NCI-H1436 (cell line): ENCODE measurements around the gene THBS4.

ENCODE experiments used
- DNase-seq: peaks from one replicate; lab custom pipeline; 2025; lab: John Stamatoyannopoulos, UW

Gene THBS4

GRCh38 chr5:80048084-80048780, 13.1 kb downstream of the THBS4 start:
- no peak for DNase-seq

GRCh38 chr5:80052464-80052863, 17.3 kb downstream of the THBS4 start:
- no peak for DNase-seq

- no peak for DNase-seq
Observed at GRCh38 chr5:80054682-80055081, 19.5 kb downstream of the THBS4 start.

GRCh38 chr5:80055491-80056170, 20.5 kb downstream of the THBS4 start:
- peak; percentile 93 for DNase-seq

GRCh38 chr5:80057099-80057498, 22.0 kb downstream of the THBS4 start:
- no peak for DNase-seq

GRCh38 chr5:80057921-80058320, 22.8 kb downstream of the THBS4 start:
- DNase-seq, result no peak

- DNase-seq, result no peak
Observed at GRCh38 chr5:80059354-80059980, 24.3 kb downstream of the THBS4 start.

GRCh38 chr5:80060966-80061365, 25.8 kb downstream of the THBS4 start:
- no peak for DNase-seq

- no peak for DNase-seq
Observed at GRCh38 chr5:80061547-80061946, 26.4 kb downstream of the THBS4 start.

GRCh38 chr5:80064124-80064523, 29.0 kb downstream of the THBS4 start:
- no peak for DNase-seq

GRCh38 chr5:80067016-80067415, 31.9 kb downstream of the THBS4 start:
- DNase-seq, result no peak

- DNase-seq, result no peak
Observed at GRCh38 chr5:80067531-80068245, 32.5 kb downstream of the THBS4 start.

- DNase-seq, result no peak
Observed at GRCh38 chr5:80068246-80068636, 33.1 kb downstream of the THBS4 start.

GRCh38 chr5:80068775-80069174, 33.6 kb downstream of the THBS4 start:
- DNase-seq, result no peak

- no peak for DNase-seq
Observed at GRCh38 chr5:80069251-80069800, 34.2 kb downstream of the THBS4 start.

GRCh38 chr5:80069918-80070318, 34.8 kb downstream of the THBS4 start:
- DNase-seq, result no peak

GRCh38 chr5:80070338-80071056, 35.3 kb downstream of the THBS4 start:
- DNase-seq, result no peak

- DNase-seq, result no peak
Observed at GRCh38 chr5:80071510-80072021, 36.4 kb downstream of the THBS4 start.

GRCh38 chr5:80072103-80073073, 37.2 kb downstream of the THBS4 start:
- DNase-seq, result no peak
